Left kidney (tissue), 2 donors: Measurements from ENCODE around the gene ODC1. TPM values are rescaled to one million over a fixed set of nuclear protein-coding genes. Genes with fewer than 3 reads are reported as not detected.
A peak's percentile ranks its signal among the peaks of the same experiment; 100 is the strongest.

Experiments used
- DNase-seq: peaks from one replicate; pipeline ENCODE4 v3.0.0-alpha.2; 2013
- polyA plus RNA-seq: library from polyadenylated mRNA; unstranded; fragments of 120-200 nt; gene quantifications from one replicate; pipeline ENCODE4 v1.2.1, GENCODE V29; 2013; ENCODE audit not compliant: insufficient read length

Gene ODC1
- polyA plus RNA-seq, 1 donor = 375 TPM

DNA sequence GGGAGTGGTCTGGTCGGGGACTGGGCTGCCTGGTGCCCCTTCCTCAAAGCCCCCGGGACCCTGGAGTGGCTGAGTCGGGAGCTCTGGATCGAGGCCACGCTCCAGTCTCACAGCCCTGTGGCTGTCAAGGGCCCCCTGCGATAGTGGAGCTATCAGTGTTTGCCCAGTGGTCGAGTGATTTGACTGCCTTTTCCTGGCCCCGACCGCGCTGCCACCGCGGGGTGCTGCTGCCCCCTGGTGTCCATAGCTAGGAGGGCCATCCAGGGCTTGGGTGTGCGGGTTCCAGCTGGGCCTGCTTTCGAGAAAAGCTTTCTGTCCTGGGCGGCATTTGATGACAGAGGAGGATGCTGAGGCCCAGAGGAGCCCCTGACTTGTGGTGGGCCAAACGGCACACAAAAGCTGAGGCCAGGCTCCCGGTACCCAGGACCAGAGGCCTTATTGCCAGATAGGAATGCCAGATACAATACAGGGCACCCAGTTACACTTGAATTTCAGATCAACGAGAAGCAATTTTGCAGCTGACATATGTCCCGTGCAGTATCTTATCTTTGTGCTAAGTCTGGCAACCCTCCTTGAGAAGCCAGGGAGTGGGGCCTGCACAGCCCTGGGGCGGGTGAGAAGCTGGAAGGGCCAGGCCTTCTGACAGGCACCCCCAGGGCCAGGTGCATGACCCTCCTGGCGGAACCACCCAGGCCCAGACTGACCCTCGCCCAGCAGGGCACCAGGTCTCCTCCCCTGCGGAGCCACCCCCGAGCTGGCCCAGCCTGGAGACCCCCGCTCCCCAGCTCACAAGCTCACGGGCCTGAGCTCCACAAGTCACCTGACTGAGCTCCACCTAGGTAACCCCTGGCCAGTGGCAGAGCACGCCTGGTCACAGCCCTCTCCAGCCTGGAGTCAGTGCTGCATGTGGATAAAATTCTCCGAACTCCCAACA lies 13.0 kb downstream of the ODC1 start:
- DNase-seq = peak; percentile 74

DNA sequence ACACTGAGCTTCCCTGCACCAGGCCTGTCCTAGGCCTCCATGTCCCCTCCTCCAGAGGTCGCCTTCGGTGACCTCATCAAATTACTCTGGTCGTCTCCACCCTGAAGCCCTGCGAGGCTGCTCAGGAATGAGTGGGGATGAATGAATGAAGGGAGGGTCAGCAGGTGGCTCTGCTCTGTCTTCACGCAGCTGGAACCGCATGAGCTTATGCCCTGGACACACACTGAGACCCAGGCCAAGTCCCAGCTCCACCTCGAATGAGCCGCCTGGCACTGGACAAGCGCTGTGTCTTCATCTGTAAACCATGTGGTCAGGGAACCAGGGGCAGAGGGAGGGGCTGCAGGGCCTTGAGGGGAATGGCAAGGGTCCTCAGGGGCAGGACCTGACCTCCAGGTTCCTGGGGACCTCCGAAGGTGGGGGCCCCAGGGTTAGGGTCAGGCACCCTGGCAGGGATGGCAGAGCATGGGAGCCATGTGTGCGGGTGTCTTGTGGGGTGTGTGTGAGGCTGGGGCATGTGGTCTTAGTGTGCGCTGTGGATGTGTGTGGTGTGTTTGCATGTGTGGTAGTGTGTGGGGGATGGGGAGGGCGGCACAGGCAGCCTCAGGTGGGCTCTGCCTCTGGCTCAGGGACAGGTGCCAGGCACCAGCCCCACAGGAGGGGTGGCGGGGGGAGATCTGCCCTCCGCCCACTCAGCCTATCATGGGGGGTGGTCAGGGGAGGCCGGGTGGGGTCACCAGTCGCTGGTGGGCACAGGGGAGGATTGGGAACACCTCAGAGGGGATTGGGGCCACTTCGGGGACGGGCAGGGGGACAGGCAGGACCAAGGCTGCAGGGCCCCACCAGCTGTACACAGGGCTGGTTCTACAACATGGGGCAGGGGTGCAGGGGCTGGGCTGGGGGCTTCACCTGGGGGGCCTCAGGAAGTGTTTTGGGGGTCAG lies 13.9 kb downstream of the ODC1 start:
- no peak for DNase-seq

DNA sequence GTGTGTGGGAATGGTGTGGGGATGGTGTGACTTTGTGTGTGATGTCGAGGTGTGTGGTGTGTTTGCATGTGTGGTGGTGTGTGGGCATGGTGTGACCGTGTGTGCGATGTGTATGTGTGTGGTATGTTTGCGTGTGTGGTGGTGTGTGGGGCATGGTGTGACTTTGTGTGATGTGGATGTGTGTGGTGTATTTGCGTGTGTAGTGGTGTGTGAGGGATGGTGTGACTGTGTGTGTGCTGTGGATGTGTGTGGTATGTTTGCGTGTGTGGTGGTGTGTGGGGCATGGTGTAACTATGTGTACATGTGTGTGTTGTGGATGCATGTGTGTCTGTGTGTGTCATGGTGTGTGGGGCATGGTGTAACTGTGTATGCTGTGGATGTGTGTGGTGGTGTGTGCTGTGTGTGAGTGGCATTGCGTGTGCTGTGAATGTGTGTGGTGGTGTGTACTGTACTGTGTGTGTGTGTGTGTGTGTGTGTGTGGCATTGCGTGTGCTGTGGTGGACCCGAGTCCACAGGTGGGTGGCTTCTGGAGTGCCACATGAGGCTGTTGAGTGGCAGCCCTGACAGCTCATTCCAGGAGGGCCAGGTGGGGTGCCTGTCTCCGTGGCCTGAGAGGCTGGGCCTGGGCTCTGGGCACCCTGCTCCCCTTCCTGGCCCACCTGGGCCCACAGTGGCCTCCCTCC lies 14.7 kb downstream of the ODC1 start:
- DNase-seq = no peak

DNA sequence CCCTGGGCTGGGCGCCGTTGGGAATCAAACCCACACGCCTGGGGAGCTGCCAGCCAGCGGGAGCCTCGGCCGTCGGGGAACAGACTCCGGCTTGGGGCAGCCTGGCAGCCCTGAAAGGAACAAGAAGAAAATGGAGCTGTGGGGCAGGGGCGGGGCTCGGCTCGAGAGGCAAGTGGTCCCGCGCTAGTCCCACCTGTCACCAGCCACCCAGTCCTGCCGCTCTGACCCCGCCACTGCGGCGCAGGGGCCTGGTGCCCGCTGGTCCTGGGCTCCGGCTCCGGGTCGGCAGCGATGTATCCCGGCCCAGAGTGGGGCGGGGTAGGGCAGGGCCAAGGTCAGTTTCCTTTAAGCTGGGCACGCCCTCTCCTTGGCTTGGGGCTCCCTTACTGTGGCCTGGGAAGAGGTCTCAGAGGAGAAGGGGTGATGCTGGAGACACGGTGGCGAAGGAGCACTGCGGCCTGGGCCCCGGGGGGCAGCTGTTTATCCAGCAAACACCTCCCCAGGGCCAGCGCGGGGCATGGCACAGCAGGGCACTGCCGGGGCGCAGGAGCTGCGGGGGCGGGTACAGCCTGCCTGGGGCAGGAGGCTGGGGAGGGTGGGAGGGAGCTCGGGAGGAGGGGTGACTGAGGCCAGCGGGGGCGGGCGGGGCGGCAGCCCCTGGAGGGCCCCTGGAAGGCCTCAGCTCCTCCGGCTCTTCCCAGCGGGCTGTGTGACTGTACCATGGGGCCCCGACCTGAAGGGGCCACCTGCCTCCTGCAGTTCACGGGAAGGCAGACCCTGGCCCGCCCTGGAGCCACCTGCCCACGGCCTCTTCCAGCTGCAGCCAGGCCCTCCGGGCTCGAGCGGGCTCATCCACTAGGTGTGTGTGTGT lies 15.6 kb downstream of the ODC1 start:
- no peak for DNase-seq

DNA sequence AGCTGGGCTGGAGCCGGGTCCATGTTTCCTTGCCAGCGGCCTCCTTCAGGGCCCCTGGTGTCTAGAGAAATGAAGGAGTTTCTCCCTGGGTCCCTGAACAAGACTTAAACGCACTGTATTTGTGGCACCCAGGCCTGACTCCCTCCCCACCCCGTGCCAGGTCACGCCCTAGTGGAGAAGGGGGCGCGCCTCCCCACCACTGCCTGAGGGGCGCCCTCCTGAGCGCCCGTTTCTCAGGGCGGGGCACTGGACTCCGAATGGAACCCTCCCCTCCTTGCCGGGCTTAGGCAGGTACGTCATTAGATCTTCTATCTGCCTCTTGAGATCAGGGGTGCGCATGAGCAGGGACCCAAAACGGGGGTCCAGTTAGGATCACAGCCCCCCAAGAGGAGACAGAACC lies 16.3 kb downstream of the ODC1 start:
- no peak for DNase-seq

DNA sequence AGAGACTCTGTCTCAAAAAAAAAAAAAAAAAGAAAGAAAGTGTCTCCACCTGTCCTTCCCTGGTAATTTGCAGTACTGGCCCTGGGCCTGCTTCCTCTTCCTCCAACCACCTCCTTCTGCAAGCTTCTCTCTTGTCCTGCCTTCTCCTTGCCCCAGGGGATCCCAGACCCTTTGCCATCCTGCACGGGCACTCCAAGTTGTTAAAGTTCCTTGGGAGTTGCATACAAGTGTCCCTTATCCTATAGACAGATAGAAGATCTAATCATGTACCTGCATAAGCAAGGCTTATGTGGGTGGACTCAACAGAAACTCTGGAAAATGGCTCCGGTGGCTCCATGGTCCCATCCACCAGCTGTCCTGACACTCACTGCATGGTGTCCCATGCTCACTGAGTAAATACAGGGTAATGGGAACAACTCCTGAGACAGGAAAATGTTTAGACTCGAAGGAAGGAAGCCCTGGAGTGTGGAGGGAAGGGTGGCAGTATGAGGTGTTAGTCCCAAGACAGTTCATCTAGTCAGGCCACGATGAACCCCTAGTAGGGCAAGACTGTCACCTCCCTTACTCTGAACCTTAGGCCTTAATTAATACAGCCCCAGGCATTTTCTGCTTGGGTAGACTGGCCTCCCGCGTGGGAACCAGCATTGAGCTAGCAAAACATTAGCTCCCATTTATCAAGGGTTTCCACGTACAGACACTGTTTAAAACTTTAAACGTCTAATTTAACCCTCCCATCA lies 17.1 kb downstream of the ODC1 start:
- DNase-seq = no peak

DNA sequence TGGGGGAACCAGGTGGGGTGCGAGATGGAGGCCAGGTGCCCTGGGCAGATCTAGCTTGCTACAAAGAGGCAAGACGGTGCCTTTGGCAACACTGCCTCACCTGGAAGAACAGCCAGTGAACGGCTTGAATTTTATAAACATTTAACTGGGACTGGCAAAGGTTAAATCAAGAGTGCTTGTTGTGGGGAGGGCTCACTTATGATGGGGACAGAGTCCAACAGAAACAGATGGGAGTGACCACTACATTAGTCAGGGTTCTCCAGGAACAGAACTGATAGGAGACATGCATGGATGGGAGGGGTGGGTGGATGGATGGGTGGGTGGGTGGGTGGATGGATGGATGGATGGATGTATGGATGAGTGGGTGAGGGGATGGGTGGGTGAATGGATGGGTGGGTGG lies 19.2 kb downstream of the ODC1 start:
- DNase-seq = no peak

DNA sequence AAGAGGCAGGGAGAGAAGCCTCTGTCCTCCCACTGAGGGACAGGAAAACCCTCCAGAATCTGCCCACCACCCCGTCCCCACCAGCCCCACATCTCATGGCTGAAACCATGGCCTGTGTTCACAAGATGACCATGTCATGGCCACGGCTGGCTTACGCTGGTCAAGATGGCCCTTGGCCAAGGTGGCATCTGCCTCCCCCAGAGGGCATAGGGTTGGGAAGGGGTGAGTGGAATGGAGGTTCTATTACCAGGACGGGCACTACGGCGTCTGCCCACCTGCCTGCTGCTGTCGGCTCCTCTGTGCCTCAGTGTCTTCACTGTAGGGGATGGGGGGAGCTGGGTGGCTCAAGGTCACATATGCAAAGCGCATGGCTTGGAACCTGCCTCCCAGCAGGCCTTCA lies 19.8 kb downstream of the ODC1 start:
- no peak for DNase-seq

DNA sequence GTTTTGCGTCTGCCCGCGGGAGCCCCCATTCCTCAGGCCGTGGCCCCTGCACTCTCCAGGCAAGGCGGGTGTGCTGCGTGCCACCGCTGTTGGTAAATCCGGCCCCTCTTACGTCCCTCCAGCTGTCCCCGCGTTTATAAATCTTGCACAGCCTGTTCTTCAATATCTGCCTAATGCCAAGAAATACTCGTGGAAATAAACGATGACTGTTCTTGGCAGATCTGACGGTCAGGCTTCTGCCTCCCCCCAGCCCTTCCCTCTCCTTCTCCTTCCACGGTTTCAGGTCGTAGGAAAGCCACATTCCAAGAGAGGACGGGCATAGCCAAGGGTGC lies 20.5 kb downstream of the ODC1 start:
- DNase-seq = no peak

DNA sequence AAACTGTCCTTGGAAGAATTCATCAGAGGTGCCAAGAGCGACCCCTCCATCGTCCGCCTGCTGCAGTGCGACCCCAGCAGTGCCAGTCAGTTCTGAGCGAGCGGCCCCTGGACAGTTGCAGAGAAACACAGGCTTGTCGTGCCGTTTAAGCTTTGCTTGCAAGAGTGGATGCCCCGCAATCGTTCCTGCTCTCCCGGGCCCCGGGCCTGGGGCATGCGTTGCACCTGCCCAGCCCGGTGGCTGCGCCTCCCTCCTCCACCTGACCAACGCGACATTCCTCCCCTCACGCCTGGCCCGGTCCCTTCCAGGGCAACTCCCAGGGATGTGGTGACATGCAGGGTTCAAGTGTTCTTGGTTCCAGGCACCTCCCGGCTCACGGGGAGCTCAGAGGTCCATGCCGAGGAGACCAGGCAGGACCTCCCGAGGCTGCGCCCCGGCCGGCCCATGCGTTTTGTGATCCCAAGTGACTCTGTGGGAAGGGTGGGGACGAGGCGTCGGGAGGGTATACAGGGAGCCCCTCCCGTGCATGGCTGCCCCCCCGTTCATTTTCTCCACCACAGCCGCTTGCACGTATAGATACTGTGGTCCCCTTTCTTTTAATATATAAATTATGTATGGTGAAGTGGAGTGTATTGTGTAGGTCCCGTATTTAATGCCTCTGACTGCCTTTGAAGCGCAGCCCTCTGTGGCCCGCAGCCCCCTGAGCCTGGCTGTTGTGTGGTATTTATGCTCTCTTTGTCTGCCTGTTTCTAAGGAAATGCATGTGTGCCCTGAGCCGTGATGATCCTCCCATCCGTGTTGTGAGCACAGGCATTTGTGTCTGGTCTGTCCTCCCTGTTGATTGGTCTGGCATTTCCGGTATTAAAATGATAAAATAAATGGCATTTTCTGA lies 21.2 kb downstream of the ODC1 start:
- DNase-seq = no peak

DNA sequence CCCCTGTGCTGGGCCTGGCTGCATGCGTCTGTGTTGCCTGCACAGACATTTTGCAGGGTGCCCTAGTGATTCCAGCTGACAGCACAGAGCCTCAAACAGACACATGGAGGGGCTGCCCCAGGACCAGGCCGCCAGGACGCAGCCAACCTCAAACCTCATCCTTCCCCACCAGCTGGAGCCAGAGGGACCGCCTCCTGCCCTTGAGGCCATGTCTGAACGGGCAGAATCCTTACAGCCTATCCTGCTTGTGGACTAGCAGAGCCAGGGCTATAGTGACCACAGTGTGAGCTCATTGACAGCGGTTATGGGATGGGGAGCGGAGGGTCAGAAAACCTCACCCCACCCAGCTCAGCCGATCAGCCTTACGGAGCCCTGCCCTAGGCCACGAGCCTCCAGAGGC lies 22.4 kb downstream of the ODC1 start:
- DNase-seq = no peak

DNA sequence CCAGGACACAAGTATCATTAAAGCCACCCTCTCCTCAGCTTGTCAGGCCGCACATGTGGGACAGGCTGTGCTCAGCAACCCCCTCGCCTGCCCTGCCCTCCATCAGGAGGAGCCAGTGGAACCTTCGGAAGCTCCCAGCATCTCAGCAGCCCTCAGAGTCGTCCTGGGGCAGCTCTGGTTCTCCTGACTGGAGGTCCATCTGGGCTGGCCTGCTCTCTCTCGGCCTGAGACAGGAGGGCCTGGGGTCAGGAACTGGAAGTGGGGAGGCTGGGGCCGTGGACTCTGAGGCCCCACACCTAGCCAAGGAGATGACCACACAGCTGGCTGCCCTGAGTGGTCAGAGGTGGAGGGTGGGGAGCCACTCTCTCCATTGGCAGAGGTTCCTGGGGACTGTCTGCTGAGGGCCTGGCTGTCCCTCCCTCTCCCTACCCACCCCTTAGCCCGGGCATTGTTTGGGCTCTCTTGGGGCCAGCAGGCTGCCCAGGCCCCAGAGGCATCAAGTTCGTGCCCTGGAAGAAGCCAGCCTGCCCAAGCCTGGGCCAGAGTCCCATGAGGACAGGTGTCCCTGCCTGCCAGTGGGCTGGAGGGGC lies 23.1 kb downstream of the ODC1 start:
- no peak for DNase-seq

DNA sequence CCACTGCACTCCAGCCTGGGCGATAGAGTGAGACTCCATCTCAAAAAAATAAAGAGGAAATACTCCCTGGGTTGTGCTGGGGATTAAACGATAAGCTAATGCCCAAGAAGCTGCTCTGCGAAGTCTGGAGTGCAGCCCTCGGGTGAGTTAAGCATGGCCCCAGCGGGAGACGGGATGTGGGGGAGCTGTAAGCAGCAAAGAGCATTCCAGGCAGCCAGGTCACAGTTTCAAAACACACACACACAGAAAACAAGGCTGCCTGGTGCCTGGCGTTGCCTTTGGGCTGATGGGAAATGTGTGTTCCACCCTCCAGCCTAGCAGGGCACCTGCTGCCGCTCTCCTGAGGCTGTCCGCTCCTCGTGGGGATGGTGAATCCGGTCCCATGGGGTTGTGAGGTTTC lies 24.1 kb downstream of the ODC1 start:
- no peak for DNase-seq

DNA sequence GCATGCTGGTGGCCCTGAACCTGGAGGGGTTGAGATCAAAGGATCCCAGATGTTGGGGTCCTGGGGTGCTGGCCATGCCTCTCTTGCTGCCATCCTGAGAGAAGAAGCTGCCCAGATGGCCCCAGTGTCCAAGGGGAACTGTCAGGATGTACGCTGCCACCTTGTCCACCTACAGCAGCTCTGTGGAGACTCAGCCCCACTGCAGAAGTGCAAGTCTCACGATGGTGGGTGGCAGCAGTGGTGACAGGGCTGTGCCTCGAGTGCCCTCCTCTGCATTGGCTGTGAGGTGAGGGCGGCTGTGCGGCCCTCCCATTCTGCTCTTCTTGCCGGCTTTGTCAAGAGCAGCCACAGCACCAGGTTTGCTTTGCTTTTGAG lies 24.7 kb downstream of the ODC1 start:
- DNase-seq = no peak

DNA sequence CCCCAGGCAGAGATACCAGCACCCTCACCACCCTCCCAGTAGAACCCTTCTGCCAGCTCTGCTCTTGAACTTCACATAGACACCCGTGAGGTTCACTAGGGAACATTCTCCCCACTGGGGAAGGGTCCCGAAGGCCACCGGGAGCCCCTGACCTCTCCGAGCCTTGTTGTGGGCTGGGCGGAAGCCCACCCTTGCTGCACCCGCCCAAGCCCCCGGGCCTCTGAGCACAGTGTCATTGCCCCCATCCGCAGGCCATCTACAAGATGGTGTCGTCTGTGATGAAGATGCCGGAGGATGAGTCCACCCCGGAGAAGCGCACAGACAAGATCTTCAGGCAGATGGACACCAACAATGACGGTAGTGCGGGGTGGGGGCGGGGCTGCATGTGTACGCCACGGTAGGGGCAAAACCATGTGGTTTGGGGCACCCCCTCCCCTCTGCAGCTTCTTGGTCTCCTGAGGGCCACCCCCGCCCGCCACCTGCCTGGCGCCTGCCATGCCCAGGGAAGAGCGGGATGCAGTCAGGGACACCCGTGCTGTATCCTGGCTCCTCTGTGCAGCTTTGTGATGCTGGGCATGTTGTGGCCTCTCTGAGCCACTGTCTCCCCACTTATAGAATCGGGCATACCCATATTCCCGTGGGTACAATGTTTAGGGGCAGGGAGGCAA lies 25.3 kb downstream of the ODC1 start:
- DNase-seq = no peak

DNA sequence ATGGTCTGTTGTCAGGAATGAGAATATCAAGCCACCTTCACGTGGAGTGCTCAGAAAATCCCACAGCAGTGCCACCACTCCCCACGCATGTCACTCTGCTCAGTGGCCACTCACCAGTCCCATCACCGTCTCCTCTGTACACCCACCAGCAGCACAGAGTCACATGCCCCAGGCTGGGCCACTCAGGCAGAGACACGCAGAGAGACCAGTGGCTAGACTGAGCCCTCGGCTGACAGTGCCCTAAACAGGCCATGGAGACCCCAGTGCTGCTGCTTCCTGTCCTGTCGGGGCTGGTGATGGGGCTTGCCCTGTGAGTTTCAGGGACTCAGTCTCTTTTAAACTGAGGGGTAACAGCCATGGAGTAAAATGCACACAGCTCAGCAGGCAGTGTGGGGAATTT lies 25.9 kb downstream of the ODC1 start:
- no peak for DNase-seq

DNA sequence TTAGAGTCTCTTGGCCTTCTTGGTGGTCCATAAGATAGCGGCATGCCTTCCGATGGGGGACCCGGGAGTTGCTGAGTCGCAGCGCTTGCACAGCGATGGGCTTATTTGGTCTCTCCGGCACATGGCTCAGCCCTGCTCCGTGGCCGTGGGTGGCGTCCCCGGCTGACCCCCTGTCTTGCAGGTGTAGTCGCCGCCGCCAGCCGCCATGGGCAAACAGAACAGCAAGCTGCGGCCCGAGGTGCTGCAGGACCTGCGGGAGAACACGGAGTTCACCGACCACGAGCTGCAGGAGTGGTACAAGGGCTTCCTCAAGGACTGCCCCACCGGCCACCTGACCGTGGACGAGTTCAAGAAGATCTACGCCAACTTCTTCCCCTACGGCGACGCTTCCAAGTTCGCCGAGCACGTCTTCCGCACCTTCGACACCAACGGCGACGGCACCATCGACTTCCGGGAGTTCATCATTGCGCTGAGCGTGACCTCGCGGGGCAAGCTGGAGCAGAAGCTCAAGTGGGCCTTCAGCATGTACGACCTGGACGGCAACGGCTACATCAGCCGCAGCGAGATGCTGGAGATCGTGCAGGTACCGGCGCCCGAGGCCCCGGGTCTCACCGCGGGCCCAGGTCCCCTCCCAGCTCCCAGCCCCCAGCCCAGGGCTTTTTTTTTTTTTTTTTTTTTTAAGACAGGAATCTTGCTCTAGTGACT lies 28.4 kb downstream of the ODC1 start:
- DNase-seq = no peak
